Stimulated activated CD4-positive, alpha-beta T cell treated with anti-CD3 and anti-CD28 coated beads, Interleukin-2, amount 100 ng/mL, for 4 hours (primary cell): ENCODE data around the gene ANK3.

ENCODE experiments used
- DNase-seq: peaks from one replicate; pipeline ENCODE4 v3.0.0-alpha.2; 2020; ENCODE audit warnings: low read depth

Gene ANK3

DNA sequence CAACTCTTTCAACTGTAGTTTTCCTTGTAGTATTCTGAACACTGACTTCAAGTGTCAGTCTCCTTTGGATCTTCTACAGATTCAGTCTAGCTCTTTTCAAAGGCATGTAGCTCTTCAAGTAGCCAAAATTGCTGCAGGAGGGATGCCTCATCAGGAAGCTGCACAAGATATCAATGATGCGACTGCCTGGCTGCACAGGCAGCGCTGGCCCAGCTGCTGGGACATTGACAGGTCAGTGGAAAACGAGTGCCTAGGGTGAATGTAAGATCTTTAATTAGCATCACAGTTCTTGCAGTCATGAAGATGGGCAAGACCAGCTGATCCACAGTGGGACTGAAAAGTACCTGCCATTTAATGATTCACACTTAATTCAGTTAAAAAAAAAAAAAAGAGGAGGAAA, 167.6 kb downstream of the ANK3 start:
- no peak for DNase-seq

DNA sequence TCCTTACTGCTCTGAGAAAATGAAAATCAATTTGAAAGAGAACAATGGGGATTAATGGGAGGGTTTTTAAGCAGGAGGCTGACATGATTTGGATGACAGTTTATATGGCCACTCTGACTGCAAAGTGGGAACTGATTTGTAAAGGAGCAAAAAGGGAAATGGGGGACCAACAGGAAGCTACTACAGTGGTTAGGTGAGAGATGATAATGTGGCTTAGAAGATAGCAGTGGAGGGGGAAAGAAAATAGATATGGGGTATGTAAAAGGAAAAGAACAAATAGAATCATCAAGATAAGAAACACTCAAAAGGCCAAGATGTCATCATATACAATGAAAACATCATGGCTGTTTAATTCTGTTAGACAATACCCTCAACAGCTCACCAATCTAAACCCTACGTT, 177.5 kb downstream of the ANK3 start:
- DNase-seq: no peak

- no peak for DNase-seq
Observed at GRCh38 chr10:60209874-60210570, 179.7 kb downstream of the ANK3 start.

- DNase-seq: no peak
Observed at GRCh38 chr10:60208676-60209269, 180.9 kb downstream of the ANK3 start.

GRCh38 chr10:60207894-60208293, 181.8 kb downstream of the ANK3 start:
- no peak for DNase-seq

GRCh38 chr10:60206735-60207134, 182.9 kb downstream of the ANK3 start:
- no peak for DNase-seq

DNA sequence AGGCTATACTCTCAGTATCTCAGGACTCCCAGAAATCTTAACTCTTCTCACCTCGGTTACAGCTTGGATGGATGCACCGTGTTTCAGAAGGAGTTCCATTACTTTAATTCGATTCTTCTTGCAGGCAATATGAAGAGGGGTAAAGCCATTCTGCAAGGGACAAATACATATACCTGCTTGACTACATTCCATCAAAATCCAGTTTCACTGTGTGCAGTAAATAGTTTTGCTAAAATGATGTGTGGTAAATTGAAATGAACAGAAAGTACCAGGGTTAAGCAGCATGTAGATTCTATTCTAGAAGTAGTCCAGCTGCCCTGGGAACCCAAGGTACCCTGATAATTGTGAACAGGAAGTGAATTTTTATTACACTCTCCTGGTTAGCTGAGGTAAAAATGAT, 183.9 kb downstream of the ANK3 start:
- DNase-seq: no peak

GRCh38 chr10:60203993-60204618, 185.6 kb downstream of the ANK3 start:
- DNase-seq: no peak

- no peak for DNase-seq
Observed at GRCh38 chr10:60200682-60201053, 189.0 kb downstream of the ANK3 start.

DNA sequence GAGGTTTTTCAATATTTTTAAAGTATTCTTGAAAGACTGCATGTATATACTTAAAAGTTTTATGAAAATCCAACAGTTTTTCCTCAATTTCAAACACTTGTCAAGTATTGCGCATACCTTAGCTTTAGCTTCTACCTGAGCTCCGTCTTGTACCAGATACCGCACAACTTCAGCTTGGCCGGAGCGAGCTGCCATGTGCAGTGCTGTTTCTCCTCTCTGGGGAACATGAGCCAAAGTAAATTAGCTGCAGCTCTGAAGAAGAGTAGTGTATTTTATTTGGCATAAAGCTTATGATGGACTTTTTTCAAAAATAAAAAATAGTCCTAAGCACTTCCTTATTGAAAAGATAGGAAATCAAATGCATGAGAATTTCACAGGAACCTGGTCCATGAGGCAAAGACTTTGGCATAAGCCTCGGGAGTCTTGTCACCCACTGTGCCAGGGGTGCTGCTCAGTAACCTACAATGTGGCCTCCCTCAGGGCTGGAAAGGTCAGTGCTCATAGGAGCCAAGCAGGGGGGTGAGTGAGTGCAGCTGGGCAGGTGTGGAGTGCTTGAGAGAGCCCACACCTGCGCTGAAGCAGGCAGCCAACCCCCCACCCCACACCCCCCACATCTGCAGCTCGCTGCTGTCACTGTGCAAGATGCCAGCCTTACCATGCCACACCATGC, 189.5 kb downstream of the ANK3 start:
- no peak for DNase-seq

GRCh38 chr10:60197206-60197605, 192.5 kb downstream of the ANK3 start:
- DNase-seq: no peak

DNA sequence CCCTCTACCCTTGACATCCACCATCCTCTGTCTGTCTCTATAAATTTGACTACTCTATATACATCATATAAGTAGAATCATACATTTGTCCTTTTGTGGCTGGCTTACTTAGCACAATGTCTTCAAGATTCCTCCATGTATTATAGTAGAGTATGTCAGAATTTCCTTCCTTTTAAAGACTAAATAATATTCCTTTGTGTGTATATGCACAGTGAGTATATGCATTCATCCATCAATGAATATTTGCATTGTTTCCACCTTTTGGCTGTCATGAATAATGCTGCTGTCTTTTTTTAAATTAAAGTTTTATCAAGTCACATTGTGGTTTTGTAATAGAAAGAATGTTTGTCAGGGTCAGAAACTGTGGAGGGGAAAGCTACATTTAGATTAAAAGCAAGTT, 195.3 kb downstream of the ANK3 start:
- DNase-seq: no peak

- DNase-seq: no peak
Observed at GRCh38 chr10:60192946-60193345, 196.7 kb downstream of the ANK3 start.

- DNase-seq: no peak
Observed at GRCh38 chr10:60189861-60190475, 199.7 kb downstream of the ANK3 start.

GRCh38 chr10:60188548-60188947, 201.1 kb downstream of the ANK3 start:
- DNase-seq: no peak

DNA sequence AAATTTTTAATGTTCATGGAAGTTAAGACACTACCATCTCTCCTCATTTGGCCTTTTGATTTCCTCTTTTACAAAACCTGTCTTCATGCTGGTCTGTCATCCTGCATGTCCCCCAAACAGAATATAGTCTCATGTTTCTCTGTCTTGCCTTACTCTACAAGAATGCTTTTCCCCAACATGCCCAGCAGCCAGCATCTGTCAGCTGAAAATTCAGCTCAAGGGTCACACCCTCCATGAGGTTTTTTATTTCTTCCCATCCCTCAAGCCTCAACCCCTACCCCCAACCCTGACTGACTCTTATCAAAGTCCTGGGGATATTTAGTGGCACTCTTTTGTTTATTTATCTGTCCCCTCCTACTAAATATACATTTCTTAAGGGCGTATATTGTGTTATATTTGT, 202.0 kb downstream of the ANK3 start:
- DNase-seq: no peak

- no peak for DNase-seq
Observed at GRCh38 chr10:60186315-60187071, 203.2 kb downstream of the ANK3 start.

DNA sequence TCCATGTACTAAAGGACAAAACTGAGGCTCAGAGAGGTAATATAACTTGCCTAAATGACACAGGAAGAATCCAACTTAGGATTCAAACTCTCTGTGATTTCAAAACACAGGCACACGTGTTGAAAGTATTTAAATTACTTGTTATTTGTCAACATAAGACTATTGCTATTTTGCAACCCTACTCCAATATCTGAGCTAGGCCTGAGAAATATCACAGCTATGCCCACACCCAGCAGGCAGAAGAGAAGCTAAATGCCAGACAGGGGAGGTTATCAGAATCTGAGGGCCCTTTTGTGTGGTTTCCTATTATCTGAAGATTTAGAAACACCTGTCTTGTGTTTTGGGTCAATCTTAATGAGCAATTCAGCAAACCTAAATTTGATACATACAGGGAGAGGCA, 204.3 kb downstream of the ANK3 start:
- no peak for DNase-seq

GRCh38 chr10:60182691-60183090, 207.0 kb downstream of the ANK3 start:
- no peak for DNase-seq

- no peak for DNase-seq
Observed at GRCh38 chr10:60176925-60177324, 212.8 kb downstream of the ANK3 start.

GRCh38 chr10:60175441-60175971, 214.2 kb downstream of the ANK3 start:
- DNase-seq: no peak
